Vagina (tissue), 2 donors: Measurements from ENCODE around the gene PSKH1.

Source experiments
- CTCF ChIP-seq, 3 experiments: fragments of 450-650 bp in 2 of 3; fragments of 200-600 bp in 1 of 3; sonication (generic) in 1 of 3; IDR thresholded peaks; one replicate each; pipeline ENCODE4 v1.5.1; 2017 to 2019; ENCODE audit warnings: antibody characterized with exemption in 3 of 3, mild to moderate bottlenecking in 2 of 3, moderate library complexity in 2 of 3
- POLR2A ChIP-seq, 2 donors: fragments of 450-650 bp; IDR thresholded peaks; one replicate each; pipeline ENCODE4 v1.6.1; 2017; ENCODE audit warnings: antibody characterized with exemption in 2 of 2, mild to moderate bottlenecking in 2 of 2, moderate library complexity in 2 of 2
- POLR2AphosphoS5 ChIP-seq, 2 donors: sonication (generic); formaldehyde crosslinking; IDR thresholded peaks; one replicate each; pipeline ENCODE4 v1.9.0; 2017; ENCODE audit warnings: antibody characterized with exemption in 2 of 2, mild to moderate bottlenecking in 2 of 2, low read depth in 1 of 2; ENCODE audit not compliant: insufficient read depth in 1 of 2

GRCh38 chr16:67881621-67882161, 11.4 kb upstream of the PSKH1 start:
- TF ChIP-seq POLR2A (IDR thresholded peaks at IDR 0.05) (no peak), CTCF (IDR thresholded peaks at IDR 0.05) (no peak), POLR2AphosphoS5 (IDR thresholded peaks at IDR 0.05; ENCODE audit: insufficient read depth in 1 of 2, low read depth in 1 of 2) (no peak)
